ENCODE results near the gene C11orf65.

DNA sequence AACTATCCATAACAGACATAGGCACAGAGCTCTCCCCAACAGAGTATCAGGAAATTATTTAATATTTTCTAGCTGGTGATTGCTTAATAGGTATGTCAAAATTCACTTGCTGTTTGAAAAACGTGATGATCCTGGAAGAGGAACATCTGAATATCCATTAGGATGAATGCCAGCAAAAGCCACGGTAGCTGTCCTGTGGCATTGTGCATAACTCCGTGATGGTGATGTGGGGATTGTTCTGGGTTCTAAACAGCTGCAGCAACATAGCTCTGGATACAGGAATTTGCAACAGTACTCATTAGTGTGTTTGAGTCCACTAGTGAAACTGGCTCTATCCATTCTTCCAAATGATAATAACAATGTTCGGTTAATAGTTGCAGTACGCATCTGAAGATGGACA is 78.8 kb downstream of the C11orf65 start:
- TF ChIP-seq EZH2 (IDR thresholded peaks at IDR 0.05), result no peak
- no peak for TF ChIP-seq POLR2AphosphoS5 (IDR thresholded peaks at IDR 0.05; ENCODE audit: borderline replicate concordance, low read depth, low read length)
- no peak for TF ChIP-seq FOXP2 (optimal IDR thresholded peaks at IDR 0.05; ENCODE audit: control extremely low read depth, extremely low read length, insufficient read depth)

Data from SK-N-MC (cell line).